Measurements from ENCODE around the gene SEC14L2. TPM values are rescaled to one million over a fixed set of nuclear protein-coding genes. Genes with fewer than 3 reads are reported as not detected.

SEC14L2 gene
- total and polyA plus RNA-seq, 2 of the 4 experiments (the other 2 are of a cell fraction), result 38.7 to 54.8 TPM

DNA sequence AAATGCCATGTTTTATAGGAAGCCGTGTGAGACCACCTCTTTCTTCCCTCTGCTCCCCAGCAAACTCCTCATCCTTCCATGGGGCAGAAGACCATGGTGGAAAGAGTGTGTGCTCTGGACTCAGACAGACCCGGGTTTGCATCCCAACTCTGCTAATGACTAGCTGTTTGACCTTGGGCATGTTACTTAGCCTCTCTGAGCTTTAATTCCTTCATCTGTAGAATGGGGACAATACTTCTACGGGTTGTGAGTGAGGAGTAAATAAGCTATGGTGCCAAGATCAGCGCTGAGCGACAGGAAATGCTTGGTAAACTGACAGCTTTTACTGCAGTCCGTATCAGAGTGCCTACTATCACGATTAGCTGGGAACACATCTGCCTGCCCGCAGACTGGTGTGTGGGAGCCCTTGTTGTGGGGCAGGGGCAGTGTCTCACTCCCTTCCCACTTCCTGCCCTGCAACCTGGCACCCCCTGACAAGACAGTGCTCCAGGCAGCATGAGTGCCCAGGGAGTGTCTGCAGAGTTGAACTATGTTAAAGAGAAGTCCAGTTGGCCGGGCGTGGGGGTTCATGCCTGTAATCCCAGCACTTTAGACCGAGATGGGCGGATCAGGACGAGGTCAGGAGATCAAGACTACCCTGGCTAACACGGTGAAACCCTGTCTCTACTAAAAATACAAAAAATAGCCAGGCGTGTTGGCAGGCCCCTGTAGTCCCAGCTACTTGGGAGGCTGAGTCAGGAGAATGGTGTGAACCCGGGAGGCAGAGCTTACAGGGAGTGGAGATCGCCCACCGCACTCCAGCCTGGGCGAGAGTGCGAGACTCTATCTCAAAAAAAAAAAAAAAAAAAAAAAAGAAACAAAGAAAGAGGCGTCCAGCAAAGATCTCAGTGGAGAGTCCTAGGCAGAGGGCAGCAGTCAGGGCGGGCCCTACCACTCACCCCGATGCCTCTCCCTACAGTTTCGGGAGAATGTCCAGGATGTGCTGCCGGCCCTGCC, 2.2 kb downstream of the SEC14L2 start:
- Histone ChIP-seq H3K79me1 (ENCODE audit: low read depth in 1 of 2, low read length in 2 of 2) (peaks cover 22 to 44% of the 10 kb centered on the region in 2 experiments), H2BK5ac (ENCODE audit: low read depth, low read length, poor library complexity, severe bottlenecking) (no peak overlapping the region), H3K4me2 (ENCODE audit: low read depth, low read length) (peak overlapping the region; percentile 94; the same call in 1 of the 2 replicates), H2BK120ac (ENCODE audit: low read depth, low read length) (no peak overlapping the region), H3K4me1 (ENCODE audit: control insufficient read depth, insufficient read depth, low read length) (peaks cover 14% of the 10 kb centered on the region), H3K4me3 (ENCODE audit: insufficient read depth, low read depth, low read length) (no peak overlapping the region), H4K8ac (ENCODE audit: low read depth in 2 of 2, low read length in 2 of 2) (no peak overlapping the region; a peak in 1 of 4 replicates), H3K18ac (ENCODE audit: low read depth, low read length) (no peak overlapping the region), H2AK9ac (replicated peaks; ENCODE audit: low read depth, low read length, poor library complexity) (no peak overlapping the region), H3K9ac (ENCODE audit: low read depth, low read length) (no peak overlapping the region), H3K14ac (replicated peaks; ENCODE audit: low read depth, low read length) (no peak overlapping the region), H3K9me3 (ENCODE audit: control insufficient read depth, insufficient read depth, low read length) (no peaks in the 10 kb centered on the region), H2AFZ (replicated peaks; ENCODE audit: low read length, poor library complexity) (peak overlapping the region; percentile 57), H4K91ac (ENCODE audit: insufficient read depth, low read depth, low read length) (no peak overlapping the region; the same call in 1 of the 2 replicates), H2BK15ac (ENCODE audit: low read depth, low read length) (no peak overlapping the region), H3K27ac (ENCODE audit: insufficient read depth, low read length) (no peak overlapping the region), H3K9me1 (ENCODE audit: insufficient read depth, low read length) (peaks cover 13% of the 10 kb centered on the region), H4K5ac (ENCODE audit: low read depth, low read length) (no peak overlapping the region), H3K56ac (ENCODE audit: extremely low read depth, insufficient read depth, low read length) (no peak overlapping the region), H3K4ac (ENCODE audit: low read depth, low read length) (no peak overlapping the region), H3K23ac (ENCODE audit: low read depth, low read length) (peak overlapping the region; percentile 33; the same call in 1 of the 2 replicates), H3K36me3 (ENCODE audit: control insufficient read depth, insufficient read depth, low read length) (peaks cover 4% of the 10 kb centered on the region; the same call in 1 of the 2 replicates), H4K20me1 (ENCODE audit: insufficient read depth, low read length) (peaks cover 16% of the 10 kb centered on the region), H3K27me3 (ENCODE audit: control insufficient read depth, insufficient read depth, low read length) (no peaks in the 10 kb centered on the region), H2AK5ac (ENCODE audit: low read depth, low read length) (peak overlapping the region; percentile 70), H2BK20ac (ENCODE audit: low read depth, low read length) (no peak overlapping the region)
- WGBS, 2 experiments (ENCODE audit: extremely low coverage in 2 of 2, insufficient read length in 1 of 2), result 74% methylated on average over 7 of the region's 25 CpGs; no CpG with 5 or more reads in 1 of the 2 experiments
- in situ Hi-C loops (cut with MboI; ENCODE audit: low sequenced_read_pairs) (loop anchor here (10.0 kb wide), 2 partner anchors 86 to 294 kb away; no protein-coding TSS in a partner anchor), dilution Hi-C loops (cut with HindIII; ENCODE audit: low sequenced_read_pairs, unreplicated experiment) (no loop called here), intact Hi-C loops (cut with micrococcal nuclease) (no loop called here)
- ChIA-PET POLR2A (ENCODE audit: unreplicated experiment) (interaction anchor here (0.5 kb wide), 1 partner anchor 515 kb away, joined by 3 read pairs; no protein-coding TSS in a partner anchor), CTCF (no interaction called here)
- TF ChIP-seq MXI1 (IDR thresholded peaks at IDR 0.05; ENCODE audit: borderline replicate concordance, low read depth, low read length) (no peak), NFE2L2 (IDR thresholded peaks at IDR 0.05; ENCODE audit: low read depth, low read length) (no peak), MAFK (IDR thresholded peaks at IDR 0.05; ENCODE audit: low read depth, low read length) (no peak), POLR2A (IDR thresholded peaks at IDR 0.05; ENCODE audit: low read depth, low read length) (no peak), RCOR1 (IDR thresholded peaks at IDR 0.05; ENCODE audit: insufficient replicate concordance, low read length) (no peak), CTCF (conservative IDR thresholded peaks at IDR 0.05; ENCODE audit: low read depth, low read length) (no peak), RFX5 (IDR thresholded peaks at IDR 0.05; ENCODE audit: low read depth, low read length) (no peak), FOS (IDR thresholded peaks at IDR 0.05; ENCODE audit: low read depth, low read length) (no peak), MAZ (IDR thresholded peaks at IDR 0.05; ENCODE audit: borderline replicate concordance, low read depth, low read length) (no peak), SMC3 (IDR thresholded peaks at IDR 0.05; ENCODE audit: low read depth, low read length) (no peak), BHLHE40 (IDR thresholded peaks at IDR 0.05; ENCODE audit: low read depth, low read length) (no peak), RAD21 (IDR thresholded peaks at IDR 0.05; ENCODE audit: low read length) (no peak)
- TF ChIP-seq, protein P1, sequence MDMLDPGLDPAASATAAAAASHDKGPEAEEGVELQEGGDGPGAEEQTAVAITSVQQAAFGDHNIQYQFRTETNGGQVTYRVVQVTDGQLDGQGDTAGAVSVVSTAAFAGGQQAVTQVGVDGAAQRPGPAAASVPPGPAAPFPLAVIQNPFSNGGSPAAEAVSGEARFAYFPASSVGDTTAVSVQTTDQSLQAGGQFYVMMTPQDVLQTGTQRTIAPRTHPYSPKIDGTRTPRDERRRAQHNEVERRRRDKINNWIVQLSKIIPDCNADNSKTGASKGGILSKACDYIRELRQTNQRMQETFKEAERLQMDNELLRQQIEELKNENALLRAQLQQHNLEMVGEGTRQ (IDR thresholded peaks at IDR 0.05; ENCODE audit: low read depth, low read length), result no peak
- ATAC-seq (ENCODE audit: low read depth), result no peak
- no peak for DNase-seq
- BruUV-seq (replicated peaks), result no TSS peak
